ENCODE results near the gene OSBPL3.

Gene OSBPL3

GRCh38 chr7:24869572-24869971 is 110.4 kb downstream of the OSBPL3 start:
- H3K27ac ChIP-seq = no peak overlapping the region
- DNase-seq = no peak
- TF ChIP-seq CTCF (IDR thresholded peaks at IDR 0.05; ENCODE audit: low read depth, low read length, missing control alignments) = no peak
- H3K36me3 ChIP-seq (replicated peaks) = peaks cover 9% of the 10 kb centered on the region
- in situ Hi-C loops (cut with HindIII; ENCODE audit: low pct_ligation_motif_present, low sequenced_read_pairs) = no loop called here
- no peaks in the 10 kb centered on the region for H3K27me3 ChIP-seq (replicated peaks)
- no peak overlapping the region for H3K4me3 ChIP-seq (ENCODE audit: low read depth, low read length)

- in situ Hi-C loops (cut with HindIII; ENCODE audit: low pct_ligation_motif_present, low sequenced_read_pairs) = no loop called here
- no peaks in the 10 kb centered on the region for H3K27me3 ChIP-seq (replicated peaks)
- no peak for DNase-seq
- peaks cover 9% of the 10 kb centered on the region for H3K36me3 ChIP-seq (replicated peaks)
- TF ChIP-seq CTCF (IDR thresholded peaks at IDR 0.05; ENCODE audit: low read depth, low read length, missing control alignments) = no peak
- H3K4me3 ChIP-seq (ENCODE audit: low read depth, low read length) = no peak overlapping the region
- H3K27ac ChIP-seq = no peak overlapping the region
Observed at GRCh38 chr7:24868741-24869140, 111.2 kb downstream of the OSBPL3 start.

DNA sequence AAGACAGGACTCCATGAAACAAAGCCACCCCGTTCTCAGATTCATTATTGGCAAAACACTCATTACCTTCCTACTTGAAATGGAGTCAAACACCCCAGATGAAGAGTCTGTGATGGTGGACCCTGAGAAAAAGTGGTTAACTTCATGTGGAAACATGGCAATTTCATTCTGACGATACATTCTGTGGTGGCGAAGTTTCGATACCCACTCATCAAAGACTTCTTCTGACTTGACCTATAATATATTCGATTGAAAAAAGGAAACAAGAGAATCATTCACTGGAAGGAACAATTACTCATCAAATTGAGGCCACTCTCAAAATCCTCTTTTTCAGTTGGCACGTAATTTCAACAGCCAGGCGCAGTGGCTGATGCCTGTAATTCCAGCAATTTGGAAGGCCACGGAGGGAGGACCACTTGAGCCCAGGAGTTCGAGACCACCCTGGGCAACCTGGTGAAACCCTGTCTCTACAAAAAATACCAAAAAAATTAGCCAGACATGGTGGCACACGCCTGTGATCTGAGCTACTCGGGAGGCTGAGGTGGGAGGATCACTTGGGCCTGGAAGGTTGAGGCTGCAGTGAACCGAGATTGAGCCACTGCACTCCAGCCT is 113.9 kb downstream of the OSBPL3 start:
- DNase-seq = no peak
- TF ChIP-seq CTCF (IDR thresholded peaks at IDR 0.05; ENCODE audit: low read depth, low read length, missing control alignments) = no peak

DNA sequence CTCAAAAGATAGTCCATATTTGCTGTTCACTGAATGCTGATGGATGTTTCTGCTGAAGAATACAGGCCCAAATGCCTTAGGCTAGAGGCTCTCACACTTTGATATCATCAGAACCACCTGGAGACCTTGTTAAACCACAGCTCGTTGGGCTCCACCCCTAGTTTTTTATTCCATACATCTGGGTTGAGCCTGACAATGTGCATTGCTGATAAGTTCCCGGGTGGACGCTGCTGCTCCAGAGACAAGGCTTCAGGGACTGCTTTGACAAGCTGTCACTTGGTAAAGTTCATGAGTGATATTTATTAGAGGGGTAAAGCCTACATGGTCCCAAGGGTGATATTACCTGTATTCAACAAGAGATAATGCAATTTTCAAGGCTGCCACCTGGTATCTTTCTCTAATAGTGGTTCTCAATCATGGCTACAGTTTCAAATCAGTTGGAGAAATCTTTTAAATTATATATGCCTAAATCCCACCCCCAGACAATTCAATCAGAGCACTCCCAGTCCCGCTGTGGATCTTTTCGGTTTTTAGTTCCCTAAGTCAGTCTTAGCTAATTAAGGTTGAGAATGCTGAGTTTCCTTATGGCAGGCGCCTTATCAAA is 115.7 kb downstream of the OSBPL3 start:
- TF ChIP-seq CTCF (IDR thresholded peaks at IDR 0.05; ENCODE audit: low read depth, low read length, missing control alignments) = no peak
- no peak overlapping the region for H3K4me3 ChIP-seq (ENCODE audit: low read depth, low read length)
- no peak overlapping the region for H3K27ac ChIP-seq
- H3K36me3 ChIP-seq (replicated peaks) = peaks cover 12% of the 10 kb centered on the region
- in situ Hi-C loops (cut with HindIII; ENCODE audit: low pct_ligation_motif_present, low sequenced_read_pairs) = no loop called here
- DNase-seq = no peak
- no peaks in the 10 kb centered on the region for H3K27me3 ChIP-seq (replicated peaks)

More for the DNA sequence above, 113.9 kb downstream of the OSBPL3 start:
- in situ Hi-C loops (cut with HindIII; ENCODE audit: low pct_ligation_motif_present, low sequenced_read_pairs) = no loop called here
- Histone ChIP-seq H3K27ac (no peak overlapping the region), H3K4me3 (ENCODE audit: low read depth, low read length) (no peak overlapping the region), H3K36me3 (replicated peaks) (peaks cover 9% of the 10 kb centered on the region), H3K27me3 (replicated peaks) (no peaks in the 10 kb centered on the region)

- Histone ChIP-seq H3K27me3 (replicated peaks) (no peaks in the 10 kb centered on the region), H3K4me3 (ENCODE audit: low read depth, low read length) (no peak overlapping the region), H3K36me3 (replicated peaks) (peaks cover 12% of the 10 kb centered on the region), H3K27ac (no peak overlapping the region)
- in situ Hi-C loops (cut with HindIII; ENCODE audit: low pct_ligation_motif_present, low sequenced_read_pairs) = no loop called here
- no peak for TF ChIP-seq CTCF (IDR thresholded peaks at IDR 0.05; ENCODE audit: low read depth, low read length, missing control alignments)
- no peak for DNase-seq
Observed at GRCh38 chr7:24863626-24864025, 116.4 kb downstream of the OSBPL3 start.

DNA sequence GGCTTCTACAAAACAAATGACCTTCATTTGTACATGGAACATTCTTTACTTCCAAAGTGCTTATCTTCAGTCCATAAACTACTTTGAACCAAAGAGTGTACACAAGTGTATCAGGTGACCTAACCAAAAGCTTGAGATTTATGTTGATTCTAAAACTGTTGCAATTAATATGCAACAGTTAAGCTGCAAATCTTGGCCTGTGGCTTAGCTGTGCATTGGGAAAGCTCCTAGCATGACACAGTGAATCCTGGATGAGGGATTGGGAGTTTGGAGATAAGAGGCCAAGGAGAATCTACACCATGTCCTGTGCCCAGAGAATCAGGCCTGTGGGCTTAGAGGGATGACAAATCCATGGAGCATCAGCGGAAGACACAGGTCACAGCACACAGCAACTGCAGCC is 117.5 kb downstream of the OSBPL3 start:
- H3K4me3 ChIP-seq (ENCODE audit: low read depth, low read length) = no peak overlapping the region
- in situ Hi-C loops (cut with HindIII; ENCODE audit: low pct_ligation_motif_present, low sequenced_read_pairs) = no loop called here
- H3K27ac ChIP-seq = no peak overlapping the region
- no peak for TF ChIP-seq CTCF (IDR thresholded peaks at IDR 0.05; ENCODE audit: low read depth, low read length, missing control alignments)
- DNase-seq = no peak
- H3K27me3 ChIP-seq (replicated peaks) = no peaks in the 10 kb centered on the region
- H3K36me3 ChIP-seq (replicated peaks) = peaks cover 19% of the 10 kb centered on the region

All from brain microvascular endothelial cell (primary cell).